ENCODE data around the gene THRAP3. TPM values are rescaled to one million over a fixed set of nuclear protein-coding genes. Genes with fewer than 3 reads are reported as not detected.

Gene THRAP3
- total RNA-seq, 5 donors from 2014 or later (not counting 1 experiment from before 2014, with no cell fraction given), result 75.2 to 111 (median 101) TPM

DNA sequence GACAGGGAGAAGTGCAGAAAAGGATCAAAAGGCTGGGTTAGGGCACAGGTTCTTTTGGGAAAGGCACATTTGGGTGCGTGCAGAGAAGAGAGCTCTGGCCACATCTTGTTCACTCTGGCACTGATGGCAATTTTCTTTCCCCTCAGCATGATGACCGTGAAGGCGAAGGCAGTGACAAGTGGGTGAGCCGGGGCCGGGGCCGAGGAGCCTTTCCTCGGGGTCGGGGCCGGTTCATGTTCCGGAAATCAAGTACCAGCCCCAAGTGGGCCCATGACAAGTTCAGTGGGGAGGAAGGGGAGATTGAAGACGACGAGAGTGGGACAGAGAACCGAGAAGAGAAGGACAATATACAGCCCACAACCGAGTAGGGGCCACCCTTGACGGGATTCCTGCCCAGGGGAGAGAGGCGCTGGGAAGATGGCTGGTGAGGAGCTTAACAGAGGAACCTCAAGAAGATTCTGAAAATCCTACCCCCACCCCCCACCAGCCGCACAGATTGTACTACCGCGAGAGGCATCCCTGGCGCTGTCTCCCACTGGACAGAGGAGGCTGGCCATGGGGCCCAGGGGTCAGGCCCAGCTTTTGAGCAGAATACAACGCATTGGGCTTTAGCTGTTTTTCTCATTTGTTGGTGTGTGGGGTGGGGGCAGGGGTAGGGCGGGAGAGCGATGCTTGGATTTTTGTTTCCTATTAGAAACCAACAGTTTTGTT lies 79.6 kb downstream of the THRAP3 start:
- Mint-ChIP-seq H3K4me3 (no peak overlapping the region), H3K4me1 (peaks cover 8 to 32% (median 15%) of the 10 kb centered on the region in 3 donors), H3K36me3 (peaks cover 31% of the 10 kb centered on the region), H3K27ac (peak overlapping the region in 1 of 2 donors; percentile 44), H3K27me3 (no peaks in the 10 kb centered on the region), H3K9me3 (no peaks in the 10 kb centered on the region)
- peaks cover 0 to 7% of the 10 kb centered on the region in 2 experiments for H3K27me3 ChIP-seq (replicated peaks in 1 of 2; ENCODE audit: control insufficient read depth in 2 of 2, extremely low read depth in 1 of 2, insufficient read depth in 2 of 2, low read length in 1 of 2)
- no peak overlapping the region for H3K27ac ChIP-seq (ENCODE audit: low read length)
- peaks cover 5 to 50% of the 10 kb centered on the region in 2 donors for H3K36me3 ChIP-seq (ENCODE audit: control insufficient read depth in 2 of 2, extremely low read depth in 1 of 2, insufficient read depth in 1 of 2, low read length in 1 of 2)
- H3K4me3 ChIP-seq (ENCODE audit: control insufficient read depth in 1 of 2, extremely low read depth in 1 of 2, low read length in 1 of 2), result no peak overlapping the region
- no peak for DNase-seq
- no peaks in the 10 kb centered on the region for H3K9me3 ChIP-seq
- no peak for ATAC-seq (replicated peaks in 1 of 4)
- 98% methylated on average over 9 of the region's 23 CpGs for WGBS (ENCODE audit: insufficient coverage)
- ChIA-PET POLR2A (interaction anchor here in 1 of 2 donors (0.5 kb wide), 1 partner anchor 8 kb away, joined by 4 read pairs; no protein-coding TSS in a partner anchor), CTCF (interaction anchor here (0.6 to 0.7 kb wide), 4 partner anchors 18 to 118 kb away, joined by 3 to 4 read pairs (median 4); no protein-coding TSS in a partner anchor)
- peaks cover 7 to 20% of the 10 kb centered on the region in 2 experiments for H3K4me1 ChIP-seq (ENCODE audit: control insufficient read depth in 1 of 2, extremely low read depth in 1 of 2, insufficient read depth in 2 of 2, low read length in 2 of 2)

DNA sequence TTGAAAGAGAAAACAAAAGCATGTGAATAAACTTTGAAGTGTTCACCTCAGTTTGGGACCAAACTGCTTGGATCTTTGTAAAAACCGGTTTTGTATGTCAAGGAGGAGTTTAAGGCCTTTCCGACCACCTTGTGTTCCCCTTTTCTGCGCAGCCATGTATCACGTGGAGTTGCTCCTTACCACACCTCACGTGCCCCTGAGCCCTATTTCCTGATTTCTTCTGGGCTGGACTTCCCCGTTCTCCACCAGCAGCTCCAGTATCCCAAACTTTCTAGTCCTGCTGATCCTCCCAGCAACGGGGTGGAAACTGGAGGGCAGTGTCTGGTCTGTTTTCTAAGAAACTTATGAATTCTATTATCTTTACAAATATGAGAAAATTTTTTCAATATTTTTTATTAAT lies 80.3 kb downstream of the THRAP3 start:
- peaks cover 8 to 32% (median 15%) of the 10 kb centered on the region in 3 donors for H3K4me1 Mint-ChIP-seq
- no peaks in the 10 kb centered on the region for H3K9me3 ChIP-seq
- H3K27ac Mint-ChIP-seq, result no peak overlapping the region
- H3K9me3 Mint-ChIP-seq, result no peaks in the 10 kb centered on the region
- ChIA-PET CTCF (interaction anchor here in 1 of 2 donors (0.6 to 0.7 kb wide), 2 partner anchors 18 to 117 kb away, joined by 4 read pairs; no protein-coding TSS in a partner anchor), POLR2A (interaction anchor here in 1 of 2 donors (0.5 kb wide), 1 partner anchor 9 kb away, joined by 4 read pairs; no protein-coding TSS in a partner anchor)
- peaks cover 0 to 7% of the 10 kb centered on the region in 2 experiments for H3K27me3 ChIP-seq (replicated peaks in 1 of 2; ENCODE audit: control insufficient read depth in 2 of 2, extremely low read depth in 1 of 2, insufficient read depth in 2 of 2, low read length in 1 of 2)
- H3K27ac ChIP-seq (ENCODE audit: low read length), result no peak overlapping the region
- no peak overlapping the region for H3K4me3 ChIP-seq (ENCODE audit: control insufficient read depth in 1 of 2, extremely low read depth in 1 of 2, low read length in 1 of 2)
- DNase-seq (no peak), ATAC-seq (replicated peaks in 1 of 4) (no peak)
- peaks cover 31% of the 10 kb centered on the region for H3K36me3 Mint-ChIP-seq
- H3K4me3 Mint-ChIP-seq, result no peak overlapping the region
- H3K27me3 Mint-ChIP-seq, result no peaks in the 10 kb centered on the region
- H3K4me1 ChIP-seq (ENCODE audit: control insufficient read depth in 1 of 2, extremely low read depth in 1 of 2, insufficient read depth in 2 of 2, low read length in 2 of 2), result peaks cover 7 to 20% of the 10 kb centered on the region in 2 experiments
- H3K36me3 ChIP-seq (ENCODE audit: control insufficient read depth in 2 of 2, extremely low read depth in 1 of 2, insufficient read depth in 1 of 2, low read length in 1 of 2), result peaks cover 5 to 44% of the 10 kb centered on the region in 2 donors
- 60% methylated on average over 3 of the region's 7 CpGs for WGBS (ENCODE audit: insufficient coverage)

DNA sequence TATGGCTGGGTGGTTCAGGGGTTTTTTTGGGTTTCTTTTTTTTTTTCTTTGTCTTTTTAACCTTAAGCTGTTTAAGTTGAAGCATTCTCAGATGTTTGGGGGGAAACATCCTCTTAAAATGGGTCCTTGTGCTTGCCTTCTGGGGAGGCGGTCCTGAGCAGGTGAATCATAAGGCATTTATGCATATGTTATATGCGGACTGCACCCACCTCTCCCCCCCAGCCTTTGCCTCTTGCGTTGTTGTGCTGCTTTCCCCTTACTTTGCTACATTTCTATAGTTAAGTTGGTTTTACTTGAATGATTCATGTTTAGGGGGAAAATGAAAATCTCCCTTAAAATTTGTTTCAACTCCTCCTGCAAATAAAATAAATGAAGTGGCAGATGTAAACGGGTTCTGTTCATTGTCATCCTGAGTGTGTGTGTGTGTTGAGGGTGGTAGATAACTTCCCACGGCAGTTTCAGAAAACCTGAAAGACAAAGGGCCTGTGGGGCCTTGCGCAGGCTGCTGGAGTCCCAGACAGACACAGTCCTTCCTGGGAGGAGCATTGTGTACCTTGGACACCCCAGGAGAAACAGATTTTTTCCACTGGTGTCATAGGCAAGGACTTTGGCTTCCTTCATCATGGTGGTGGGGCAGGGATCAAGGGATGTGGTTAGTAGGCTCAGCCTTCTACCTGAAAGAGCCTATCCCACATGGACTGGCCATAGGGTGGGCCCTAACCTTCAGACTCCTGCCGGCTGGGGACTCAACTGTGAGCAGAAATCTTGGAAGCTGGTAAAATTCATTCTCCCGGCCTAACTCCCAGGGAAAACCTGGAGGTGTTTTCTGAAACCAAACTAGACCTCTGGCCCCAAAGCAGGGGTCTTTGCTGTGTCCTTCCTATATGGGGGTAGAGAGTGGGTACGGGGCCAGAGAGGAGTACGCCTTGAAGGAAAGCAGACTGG lies 81.0 kb downstream of the THRAP3 start:
- ChIA-PET POLR2A (interaction anchor here in 1 of 2 donors (0.5 kb wide), 1 partner anchor 77 kb away, joined by 4 read pairs; no protein-coding TSS in a partner anchor), CTCF (interaction anchor here in 1 of 2 donors (1.3 kb wide), 1 partner anchor 81 kb away, joined by 3 read pairs; no protein-coding TSS in a partner anchor)
- peak overlapping the region; percentile 56 to 73 for H3K27ac Mint-ChIP-seq
- Histone ChIP-seq H3K4me3 (ENCODE audit: control insufficient read depth in 1 of 2, extremely low read depth in 1 of 2, low read length in 1 of 2) (no peak overlapping the region), H3K36me3 (ENCODE audit: control insufficient read depth in 2 of 2, extremely low read depth in 1 of 2, insufficient read depth in 1 of 2, low read length in 1 of 2) (peaks cover 5 to 37% of the 10 kb centered on the region in 2 donors), H3K27ac (ENCODE audit: low read length) (peak overlapping the region; percentile 34), H3K9me3 (no peaks in the 10 kb centered on the region), H3K4me1 (ENCODE audit: control insufficient read depth in 1 of 2, extremely low read depth in 1 of 2, insufficient read depth in 2 of 2, low read length in 2 of 2) (peaks cover 7 to 20% of the 10 kb centered on the region in 2 experiments), H3K27me3 (replicated peaks in 1 of 2; ENCODE audit: control insufficient read depth in 2 of 2, extremely low read depth in 1 of 2, insufficient read depth in 2 of 2, low read length in 1 of 2) (peaks cover 0 to 7% of the 10 kb centered on the region in 2 experiments)
- DNase-seq (no peak), ATAC-seq (replicated peaks in 1 of 4) (no peak)
- H3K4me3 Mint-ChIP-seq, result peak overlapping the region; percentile 73 to 92 (median 91)
- H3K27me3 Mint-ChIP-seq, result no peaks in the 10 kb centered on the region
- H3K36me3 Mint-ChIP-seq, result peaks cover 27% of the 10 kb centered on the region
- WGBS (ENCODE audit: insufficient coverage), result 86% methylated on average over 6 of the region's 10 CpGs
- no peaks in the 10 kb centered on the region for H3K9me3 Mint-ChIP-seq
- H3K4me1 Mint-ChIP-seq, result peaks cover 8 to 27% (median 10%) of the 10 kb centered on the region in 3 donors

DNA sequence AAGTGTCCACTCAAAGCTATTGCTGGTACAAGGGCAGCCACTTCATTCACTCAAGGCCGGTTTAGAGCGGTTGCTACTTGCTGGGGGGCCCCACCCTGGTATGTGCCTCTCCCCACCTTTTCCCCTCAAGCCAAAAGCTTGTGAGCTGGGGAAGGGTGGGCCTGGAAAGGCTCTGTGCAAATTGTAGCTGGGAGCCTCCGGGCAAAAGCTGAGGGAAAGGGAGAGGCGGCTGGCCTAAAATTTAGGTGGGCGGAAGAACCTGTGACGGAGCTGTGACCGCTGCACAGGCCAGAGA lies 81.6 kb downstream of the THRAP3 start:
- CTCF ChIA-PET, result interaction anchor here in 1 of 2 donors (0.9 to 1.3 kb wide), 4 partner anchors 20 to 81 kb away, joined by 3 read pairs; no protein-coding TSS in a partner anchor
- peak overlapping the region; percentile 66 to 73 for H3K27ac Mint-ChIP-seq
- H3K27ac ChIP-seq (ENCODE audit: low read length), result peak overlapping the region; percentile 47

DNA sequence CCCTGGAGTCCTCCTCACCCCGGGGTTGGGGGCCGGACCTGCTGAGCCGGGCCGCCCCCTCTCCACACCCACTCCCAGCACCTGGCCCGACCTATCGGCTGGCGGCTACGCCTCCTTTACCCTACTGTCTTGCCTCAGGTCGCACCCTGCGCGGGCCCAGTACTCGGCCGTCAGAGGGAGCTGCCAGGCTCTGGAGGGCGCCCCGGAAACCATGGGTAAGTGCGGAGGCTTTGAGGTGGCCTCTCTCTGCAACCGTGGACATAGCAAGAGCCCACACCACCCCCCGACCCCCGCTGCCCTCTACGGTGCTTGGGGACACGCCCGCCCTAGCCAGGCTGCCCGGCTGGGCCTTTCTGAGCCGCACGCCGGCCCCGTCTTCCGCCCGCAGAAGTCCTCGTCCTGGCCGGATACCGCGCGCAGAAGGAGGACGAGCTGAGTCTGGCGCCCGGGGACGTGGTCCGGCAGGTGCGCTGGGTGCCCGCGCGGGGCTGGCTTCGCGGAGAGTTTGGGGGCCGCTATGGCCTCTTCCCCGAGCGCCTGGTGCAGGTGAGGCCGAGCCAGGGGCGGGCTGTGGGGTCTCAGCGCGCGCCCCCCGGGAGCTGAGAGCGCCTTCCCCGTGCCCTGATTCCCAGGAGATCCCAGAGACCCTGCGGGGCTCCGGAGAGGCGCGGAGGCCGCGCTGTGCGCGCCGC lies 82.1 kb downstream of the THRAP3 start, which contains the start of gene SH3D21:
Gene SH3D21, plus strand, starts transcription at position 159 of the 692 bp plus-strand sequence. Its CDS starts 53 bp downstream, at position 212.
- ChIA-PET CTCF (interaction anchor here (0.6 to 1.3 kb wide), 6 partner anchors 16 to 81 kb away, joined by 3 to 5 read pairs (median 3); no protein-coding TSS in a partner anchor), POLR2A (interaction anchor here (0.5 to 0.6 kb wide), 2 partner anchors 17 to 78 kb away, joined by 4 read pairs; partner anchors contain the start of gene EVA1B (in 1 of the 2))
- DNase-seq (peak in 25 of 35 experiments; percentile 27 to 63 (median 41)), ATAC-seq (replicated peaks in 1 of 4) (peak; percentile 47 to 55 (median 50))
- Mint-ChIP-seq H3K4me1 (peaks cover 7 to 18% (median 8%) of the 10 kb centered on the region in 3 donors), H3K27me3 (no peaks in the 10 kb centered on the region), H3K36me3 (peaks cover 17% of the 10 kb centered on the region), H3K9me3 (no peaks in the 10 kb centered on the region), H3K4me3 (peak within 1 kb of the TSS; percentile 91 to 95 (median 92)), H3K27ac (peak within 1 kb of the TSS; percentile 83 to 84)
- peak within 1 kb of the TSS; percentile 47 for H3K27ac ChIP-seq (ENCODE audit: low read length)
- H3K36me3 ChIP-seq (ENCODE audit: control insufficient read depth in 2 of 2, extremely low read depth in 1 of 2, insufficient read depth in 1 of 2, low read length in 1 of 2), result peaks cover 5 to 26% of the 10 kb centered on the region in 2 donors
- H3K4me1 ChIP-seq (ENCODE audit: control insufficient read depth in 1 of 2, extremely low read depth in 1 of 2, insufficient read depth in 2 of 2, low read length in 2 of 2), result peaks cover 7 to 20% of the 10 kb centered on the region in 2 experiments
- peaks cover 0 to 7% of the 10 kb centered on the region in 2 experiments for H3K27me3 ChIP-seq (replicated peaks in 1 of 2; ENCODE audit: control insufficient read depth in 2 of 2, extremely low read depth in 1 of 2, insufficient read depth in 2 of 2, low read length in 1 of 2)
- H3K9me3 ChIP-seq, result no peaks in the 10 kb centered on the region
- WGBS (ENCODE audit: insufficient coverage), result 4% methylated on average over 61 of the region's 65 CpGs
- peak within 1 kb of the TSS; percentile 61 to 67 for H3K4me3 ChIP-seq (ENCODE audit: control insufficient read depth in 1 of 2, extremely low read depth in 1 of 2, low read length in 1 of 2)

More for the DNA sequence above, 81.6 kb downstream of the THRAP3 start:
- no peaks in the 10 kb centered on the region for H3K27me3 Mint-ChIP-seq
- WGBS (ENCODE audit: insufficient coverage), result no CpG with 5 or more reads among the region's 7 CpGs
- Histone ChIP-seq H3K4me1 (ENCODE audit: control insufficient read depth in 1 of 2, extremely low read depth in 1 of 2, insufficient read depth in 2 of 2, low read length in 2 of 2) (peaks cover 7 to 20% of the 10 kb centered on the region in 2 experiments), H3K36me3 (ENCODE audit: control insufficient read depth in 2 of 2, extremely low read depth in 1 of 2, insufficient read depth in 1 of 2, low read length in 1 of 2) (peaks cover 5 to 31% of the 10 kb centered on the region in 2 donors), H3K9me3 (no peaks in the 10 kb centered on the region), H3K4me3 (ENCODE audit: control insufficient read depth in 1 of 2, extremely low read depth in 1 of 2, low read length in 1 of 2) (peak overlapping the region in 1 of 2 donors; percentile 61), H3K27me3 (replicated peaks in 1 of 2; ENCODE audit: control insufficient read depth in 2 of 2, extremely low read depth in 1 of 2, insufficient read depth in 2 of 2, low read length in 1 of 2) (peaks cover 0 to 7% of the 10 kb centered on the region in 2 experiments)
- H3K4me1 Mint-ChIP-seq, result peaks cover 7 to 21% (median 8%) of the 10 kb centered on the region in 3 donors
- peaks cover 21% of the 10 kb centered on the region for H3K36me3 Mint-ChIP-seq
- POLR2A ChIA-PET, result interaction anchor here in 1 of 2 donors (0.5 kb wide), 1 partner anchor 78 kb away, joined by 4 read pairs; no protein-coding TSS in a partner anchor
- ATAC-seq (replicated peaks in 1 of 4) (no peak), DNase-seq (no peak)
- H3K9me3 Mint-ChIP-seq, result no peaks in the 10 kb centered on the region
- peak overlapping the region; percentile 73 to 92 (median 91) for H3K4me3 Mint-ChIP-seq
